ENCODE measurements around the gene HAUS5. TPM values are rescaled to one million over a fixed set of nuclear protein-coding genes. Genes with fewer than 3 reads are reported as not detected.
A peak's percentile ranks its signal among the peaks of the same experiment; 100 is the strongest.

Gene HAUS5
- total RNA-seq, 3 donors from 2014 or later = 39.2 to 48.1 (median 41.3) TPM

DNA sequence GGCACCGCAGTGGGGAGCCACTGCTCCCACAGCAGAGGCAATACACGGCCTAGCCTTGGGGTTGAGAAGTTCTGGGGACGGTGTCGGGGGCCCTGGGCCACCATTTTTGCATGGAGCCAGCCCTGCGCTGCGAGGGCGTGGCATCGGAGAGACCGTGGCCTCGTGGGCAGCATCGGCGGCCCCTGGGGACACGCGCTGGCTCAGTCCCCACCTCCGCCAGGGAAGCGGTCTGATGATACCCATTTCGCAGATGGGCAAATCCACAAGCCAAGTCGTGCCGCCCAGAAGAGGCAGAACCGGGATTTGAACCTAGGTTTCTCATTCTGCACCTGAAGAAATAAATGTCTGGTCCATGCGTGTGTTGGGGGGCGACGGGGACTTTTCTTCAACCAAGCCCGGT is 52.6 kb downstream of the HAUS5 start:
- Mint-ChIP-seq H3K9me3 (no peaks in the 10 kb centered on the region), H3K27me3 (ENCODE audit: low read depth) (peaks cover 10% of the 10 kb centered on the region), H3K4me1 (ENCODE audit: low read depth) (no peaks in the 10 kb centered on the region), H3K36me3 (ENCODE audit: insufficient read depth) (peaks cover 17% of the 10 kb centered on the region), H3K4me3 (no peak overlapping the region)
- DNase-seq (no peak), ATAC-seq (no peak)

DNA sequence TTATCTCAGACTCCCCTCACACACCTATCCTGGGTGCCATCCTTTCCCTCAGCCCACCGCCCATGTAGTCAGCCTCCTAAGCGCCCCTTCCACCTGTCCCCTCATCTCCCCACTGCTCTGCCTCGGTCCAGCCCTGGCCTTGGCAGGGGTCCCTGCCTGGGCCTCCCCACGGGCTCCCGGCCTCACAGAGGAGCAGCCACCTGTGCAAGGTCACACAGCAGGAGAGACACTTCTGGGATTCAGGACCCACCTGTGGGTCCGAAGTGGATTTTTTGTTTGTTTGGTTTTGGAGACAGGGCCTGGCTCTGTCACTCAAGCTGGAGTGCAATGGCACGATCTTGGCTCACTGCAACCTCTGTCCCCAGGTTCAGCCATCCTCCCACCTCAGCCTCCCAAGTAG is 53.1 kb downstream of the HAUS5 start:
- Mint-ChIP-seq H3K36me3 (ENCODE audit: insufficient read depth) (peaks cover 17% of the 10 kb centered on the region), H3K27me3 (ENCODE audit: low read depth) (peaks cover 10% of the 10 kb centered on the region), H3K4me3 (no peak overlapping the region), H3K4me1 (ENCODE audit: low read depth) (no peaks in the 10 kb centered on the region), H3K9me3 (no peaks in the 10 kb centered on the region)
- no peak for ATAC-seq
- no peak for DNase-seq

DNA sequence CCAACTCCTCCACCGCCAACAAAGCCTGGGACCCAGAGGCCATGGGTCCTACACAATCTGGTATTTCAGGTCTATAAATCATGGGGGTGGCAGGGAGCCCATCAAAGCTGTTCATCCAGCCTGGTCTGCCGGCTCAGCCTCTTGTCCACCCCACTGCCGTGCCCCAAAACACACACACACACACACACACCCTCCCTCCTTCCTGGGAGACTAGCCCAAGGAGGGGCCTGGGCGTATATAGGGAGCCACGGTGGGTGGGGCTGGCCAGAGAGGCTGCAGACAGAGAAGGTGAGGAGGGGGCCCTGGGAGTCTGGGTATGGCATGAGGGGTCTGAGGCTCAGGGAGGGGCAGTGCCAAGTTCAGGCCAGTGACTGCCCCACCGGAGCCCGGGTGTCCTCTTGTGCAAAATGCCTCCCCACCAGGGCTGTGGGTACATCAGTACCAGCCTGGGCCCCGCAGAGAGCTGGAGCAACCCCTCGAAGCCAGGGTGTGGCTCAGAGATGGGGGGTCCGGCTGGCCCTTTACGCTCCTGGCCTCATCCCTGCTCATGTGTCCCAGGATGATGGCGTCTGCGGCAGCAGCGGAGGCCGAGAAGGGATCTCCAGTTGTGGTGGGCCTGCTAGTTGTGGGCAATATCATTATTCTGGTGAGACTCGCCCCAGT is 53.8 kb downstream of the HAUS5 start, which contains the start of gene UPK1A:
TSS of gene UPK1A (plus strand) at position 267 of the 663 bp plus-strand sequence. CDS start at position 563, 296 bp downstream.
- Mint-ChIP-seq H3K36me3 (ENCODE audit: insufficient read depth) (peaks cover 12% of the 10 kb centered on the region), H3K4me1 (ENCODE audit: low read depth) (no peaks in the 10 kb centered on the region), H3K9me3 (no peaks in the 10 kb centered on the region), H3K4me3 (no peak within 1 kb of the TSS), H3K27me3 (ENCODE audit: low read depth) (peaks cover 10% of the 10 kb centered on the region)
- no peak for DNase-seq
- no peak for ATAC-seq

DNA sequence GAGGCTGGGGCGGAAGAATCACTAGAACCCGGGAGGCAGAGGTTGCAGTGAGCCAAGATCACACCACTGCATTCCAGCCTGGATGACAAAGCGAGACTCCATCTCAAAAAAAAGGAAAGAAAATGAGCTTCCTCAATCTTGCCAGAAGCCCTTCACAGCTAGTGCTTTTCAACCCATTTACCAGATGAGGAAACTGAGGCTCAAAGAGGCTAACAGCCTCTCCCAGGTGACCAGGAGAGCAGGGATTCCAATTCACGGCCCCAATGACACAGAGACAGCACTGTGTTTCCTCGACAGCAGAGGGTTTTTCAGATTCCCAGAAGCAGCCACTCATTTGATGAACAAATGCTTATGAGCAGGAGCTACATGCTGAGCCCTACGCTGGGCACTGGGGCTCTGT is 57.0 kb downstream of the HAUS5 start:
- Mint-ChIP-seq H3K36me3 (ENCODE audit: insufficient read depth) (no peaks in the 10 kb centered on the region), H3K9me3 (no peaks in the 10 kb centered on the region), H3K4me1 (ENCODE audit: low read depth) (peaks cover 7% of the 10 kb centered on the region), H3K4me3 (no peak overlapping the region), H3K27me3 (ENCODE audit: low read depth) (peaks cover 23% of the 10 kb centered on the region)
- ATAC-seq (no peak), DNase-seq (no peak)

DNA sequence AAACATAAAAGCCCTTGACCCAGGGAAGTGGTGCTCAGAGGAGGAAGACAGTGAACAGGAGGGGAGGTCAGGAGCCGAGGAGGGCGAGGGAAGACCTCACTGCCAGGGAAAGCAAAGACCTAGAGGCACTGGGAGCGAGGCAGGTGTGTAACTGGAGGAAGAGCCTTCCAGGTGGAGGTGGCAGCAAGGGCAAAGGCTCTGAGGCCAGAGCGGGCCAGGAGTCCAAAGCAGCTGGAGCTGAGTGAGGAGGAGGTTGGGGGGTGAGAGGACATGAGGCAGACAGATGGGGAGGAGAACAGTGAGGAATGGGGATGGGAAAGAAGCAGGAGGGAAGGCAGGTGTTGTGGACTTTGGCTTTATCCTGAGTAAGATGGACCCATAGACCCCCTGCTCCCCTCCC is 57.4 kb downstream of the HAUS5 start:
- Mint-ChIP-seq H3K4me3 (no peak overlapping the region), H3K27me3 (ENCODE audit: low read depth) (peaks cover 23% of the 10 kb centered on the region), H3K9me3 (no peaks in the 10 kb centered on the region), H3K36me3 (ENCODE audit: insufficient read depth) (no peaks in the 10 kb centered on the region), H3K4me1 (ENCODE audit: low read depth) (peaks cover 7% of the 10 kb centered on the region)
- no peak for ATAC-seq
- DNase-seq = no peak

DNA sequence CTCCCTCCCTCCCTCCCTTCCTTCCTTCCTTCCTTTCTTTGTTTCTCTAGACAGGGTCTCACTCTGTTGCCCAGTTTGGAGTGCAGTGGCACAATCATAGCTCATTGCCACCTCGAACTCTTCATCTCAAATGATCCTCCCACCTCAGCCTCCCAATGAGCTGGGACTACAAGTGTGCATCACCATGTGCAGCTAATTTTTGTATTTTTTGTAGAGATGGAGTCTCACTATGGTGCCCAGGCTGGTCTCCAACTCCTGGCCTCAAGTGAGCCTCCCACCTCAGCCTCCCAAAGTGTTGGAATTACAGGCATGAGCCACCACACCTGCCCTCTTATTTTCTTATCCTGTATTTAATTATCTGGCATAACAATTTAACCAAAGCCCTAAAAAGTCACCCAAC is 58.2 kb downstream of the HAUS5 start:
- Mint-ChIP-seq H3K4me3 (no peak overlapping the region), H3K4me1 (ENCODE audit: low read depth) (peaks cover 7% of the 10 kb centered on the region), H3K9me3 (no peaks in the 10 kb centered on the region), H3K36me3 (ENCODE audit: insufficient read depth) (no peaks in the 10 kb centered on the region), H3K27me3 (ENCODE audit: low read depth) (peaks cover 24% of the 10 kb centered on the region)
- no peak for DNase-seq
- ATAC-seq = no peak

DNA sequence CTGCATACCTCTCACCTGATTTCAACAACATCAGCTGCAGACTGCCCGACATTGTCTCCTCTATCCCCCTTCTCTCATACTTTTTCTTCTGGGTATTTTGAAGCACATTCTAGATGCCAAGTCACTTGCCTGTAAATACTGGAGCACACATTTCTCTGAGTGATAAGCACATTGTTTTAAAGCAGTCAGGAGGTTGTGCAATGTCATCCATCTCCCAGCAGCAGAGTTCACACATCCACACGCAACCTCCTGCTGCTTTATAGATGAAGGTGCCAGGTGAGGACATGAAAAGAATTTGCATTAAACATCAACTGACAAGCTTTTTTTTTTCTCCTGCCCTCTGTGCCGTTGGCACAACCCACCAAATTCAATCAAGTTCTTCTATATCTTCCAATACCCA is 59.3 kb downstream of the HAUS5 start:
- Mint-ChIP-seq H3K36me3 (ENCODE audit: insufficient read depth) (no peaks in the 10 kb centered on the region), H3K27me3 (ENCODE audit: low read depth) (peaks cover 27% of the 10 kb centered on the region), H3K4me1 (ENCODE audit: low read depth) (peaks cover 7% of the 10 kb centered on the region), H3K4me3 (no peak overlapping the region), H3K9me3 (no peaks in the 10 kb centered on the region)
- ATAC-seq = no peak
- no peak for DNase-seq

DNA sequence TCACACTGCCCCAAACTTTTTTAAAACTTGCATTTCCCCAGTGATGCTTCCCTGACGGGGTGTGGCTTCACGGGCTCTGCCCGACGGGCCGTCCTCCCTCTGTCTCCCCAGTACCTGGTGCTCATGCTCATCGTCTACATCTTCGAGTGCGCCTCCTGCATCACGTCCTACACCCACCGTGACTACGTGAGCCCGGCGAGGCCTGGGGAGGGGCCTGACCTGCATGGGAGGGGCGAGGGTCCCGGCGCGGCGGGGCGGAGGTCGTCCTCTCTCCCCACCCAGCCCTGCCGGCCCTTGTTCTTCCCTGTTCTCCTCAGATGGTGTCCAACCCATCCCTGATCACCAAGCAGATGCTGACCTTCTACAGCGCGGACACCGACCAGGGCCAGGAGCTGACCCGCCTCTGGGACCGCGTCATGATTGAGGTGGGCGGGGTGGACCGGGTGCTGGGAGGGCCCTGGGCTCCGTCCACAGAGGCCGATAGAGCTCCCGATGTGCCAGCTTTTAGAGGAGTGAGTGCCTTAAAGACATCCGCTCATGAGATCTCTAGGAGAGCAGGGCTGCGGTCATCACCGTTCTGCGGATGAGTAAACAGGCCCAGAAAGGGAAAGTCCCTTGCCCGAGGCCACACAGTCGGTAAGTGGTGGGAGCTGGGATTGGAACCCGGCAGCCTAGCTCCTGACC is 60.7 kb downstream of the HAUS5 start:
- peak; percentile 91 to 96 for ATAC-seq
- Mint-ChIP-seq H3K36me3 (ENCODE audit: insufficient read depth) (no peaks in the 10 kb centered on the region), H3K4me3 (peak overlapping the region; percentile 59), H3K27me3 (ENCODE audit: low read depth) (peaks cover 27% of the 10 kb centered on the region), H3K9me3 (no peaks in the 10 kb centered on the region), H3K4me1 (ENCODE audit: low read depth) (peaks cover 7% of the 10 kb centered on the region)
- peak; percentile 21 for DNase-seq

Other genes with a start within 250 kb of the HAUS5 start
- under 1 TPM in 2 of 3 donors, not detected in 1; 0.21 to 0.25 TPM for gene GPR42, start 241.7 kb upstream of the HAUS5 start, total RNA-seq
- gene FFAR2, start 164.5 kb upstream of the HAUS5 start, total RNA-seq = not detected
- gene KRTDAP, start 122.3 kb upstream of the HAUS5 start, total RNA-seq = not detected
- 1 to 10 TPM in 1 of 3 donors, under 1 TPM in 2; 0.49 to 1.3 (median 0.95) TPM for gene DMKN, start 99.1 kb upstream of the HAUS5 start, total RNA-seq
- not detected for gene SBSN, start 84.4 kb upstream of the HAUS5 start, total RNA-seq
- gene GAPDHS, start 79.3 kb upstream of the HAUS5 start, total RNA-seq = not detected
- 100 to 1,000 TPM; 111 to 148 (median 115) TPM for gene TMEM147, start 67.1 kb upstream of the HAUS5 start, total RNA-seq
- gene ATP4A, start 49.1 kb upstream of the HAUS5 start, total RNA-seq = not detected
- gene PMIS2, start 26.6 kb upstream of the HAUS5 start, total RNA-seq = not detected
- gene RBM42, start 16.3 kb downstream of the HAUS5 start, total RNA-seq = 100 to 1,000 TPM; 136 to 153 (median 139) TPM
- gene ETV2, start 29.0 kb downstream of the HAUS5 start, total RNA-seq = 1 to 10 TPM in 1 of 3 donors, under 1 TPM in 2; 0.16 to 1.2 (median 0.56) TPM
- gene COX6B1, start 35.6 kb downstream of the HAUS5 start, total RNA-seq = 100 to 1,000 TPM; 462 to 480 (median 465) TPM
- gene UPK1A, start 53.8 kb downstream of the HAUS5 start, total RNA-seq = under 1 TPM; 0.22 to 0.26 (median 0.23) TPM
- 100 to 1,000 TPM in 2 of 3 donors, 10 to 100 TPM in 1; 90.8 to 136 (median 101) TPM for gene ZBTB32, start 91.8 kb downstream of the HAUS5 start, total RNA-seq
- gene KMT2B, start 105.3 kb downstream of the HAUS5 start, total RNA-seq = 10 to 100 TPM; 64.1 to 74.8 (median 74.5) TPM
- gene IGFLR1, start 129.7 kb downstream of the HAUS5 start, total RNA-seq = 10 to 100 TPM; 24.0 to 32.7 (median 29.8) TPM
- gene U2AF1L4, start 132.7 kb downstream of the HAUS5 start, total RNA-seq = 10 to 100 TPM; 18.9 to 25.2 (median 19.4) TPM
- 10 to 100 TPM; 46.1 to 49.3 (median 47.9) TPM for gene PSENEN, start 132.9 kb downstream of the HAUS5 start, total RNA-seq
- 1 to 10 TPM; 5.8 to 6.4 (median 6.4) TPM for gene LIN37, start 135.8 kb downstream of the HAUS5 start, total RNA-seq
- gene HSPB6, start 144.3 kb downstream of the HAUS5 start, total RNA-seq = under 1 TPM; 0.22 to 0.46 (median 0.37) TPM
- 10 to 100 TPM; 27.2 to 33.7 (median 27.3) TPM for gene PROSER3, start 145.4 kb downstream of the HAUS5 start, total RNA-seq
- gene ARHGAP33, start 162.8 kb downstream of the HAUS5 start, total RNA-seq = 1 to 10 TPM; 5.5 to 6.9 (median 6.2) TPM
- not detected for gene PRODH2, start 200.1 kb downstream of the HAUS5 start, total RNA-seq
- gene NPHS1, start 239.8 kb downstream of the HAUS5 start, total RNA-seq = under 1 TPM in 2 of 3 donors, not detected in 1; 0.13 to 0.16 TPM
- under 1 TPM; 0.24 to 0.92 (median 0.86) TPM for gene KIRREL2, start 244.2 kb downstream of the HAUS5 start, total RNA-seq

All from activated T-cell treated with anti-CD3 and anti-CD28 coated beads, Interleukin-2, amount 50 U/mL, for 4 hours (primary cell).